ENCODE measurements around the gene ZHX3.
"Not testable (repeated sequence)": the region's sequence is repeated elsewhere in the genome, so short reads cannot be mapped to it uniquely, and the experiment has no call there.

ZHX3 gene

DNA sequence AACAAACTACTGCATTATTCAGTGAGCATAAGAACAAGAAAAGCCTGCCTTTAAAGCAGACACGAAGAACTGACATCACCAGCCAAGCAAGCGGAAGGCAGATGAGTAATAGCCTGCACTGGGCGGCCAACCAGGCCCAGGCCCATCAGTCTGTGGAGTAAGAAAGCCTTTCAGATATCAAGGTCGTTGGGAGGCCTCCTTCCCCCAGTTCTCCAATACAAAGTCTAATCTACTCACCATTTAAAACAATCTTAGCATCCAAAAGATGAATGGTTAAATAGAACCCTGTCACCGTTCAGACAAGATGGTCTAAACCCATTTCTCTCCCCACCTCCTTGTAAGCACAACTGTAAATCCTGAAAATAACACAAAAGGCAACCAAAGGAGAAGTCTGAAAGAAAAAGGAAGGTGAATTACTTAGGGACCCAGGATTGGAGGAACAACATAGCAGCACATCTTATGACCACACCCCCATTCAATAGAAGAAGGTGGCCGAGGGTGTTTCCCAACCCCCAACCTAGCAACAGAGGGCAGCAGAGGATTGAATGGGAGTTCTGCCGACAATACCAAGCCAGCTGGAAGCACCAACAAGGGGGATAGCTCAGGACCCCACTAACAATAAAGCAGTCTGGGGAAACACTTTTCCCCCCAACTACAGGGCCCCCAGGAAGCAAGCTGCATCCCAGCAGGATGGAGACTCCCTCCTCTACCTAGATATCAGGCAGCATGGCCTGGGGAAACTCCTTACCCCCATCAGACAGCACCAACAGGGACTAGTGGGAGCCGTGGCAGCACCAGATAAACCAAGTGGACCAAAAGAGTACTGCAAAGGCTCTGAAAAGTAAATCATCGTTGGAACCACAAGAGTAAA is 67.9 kb downstream of the ZHX3 start:
- TF ChIP-seq, protein P1, sequence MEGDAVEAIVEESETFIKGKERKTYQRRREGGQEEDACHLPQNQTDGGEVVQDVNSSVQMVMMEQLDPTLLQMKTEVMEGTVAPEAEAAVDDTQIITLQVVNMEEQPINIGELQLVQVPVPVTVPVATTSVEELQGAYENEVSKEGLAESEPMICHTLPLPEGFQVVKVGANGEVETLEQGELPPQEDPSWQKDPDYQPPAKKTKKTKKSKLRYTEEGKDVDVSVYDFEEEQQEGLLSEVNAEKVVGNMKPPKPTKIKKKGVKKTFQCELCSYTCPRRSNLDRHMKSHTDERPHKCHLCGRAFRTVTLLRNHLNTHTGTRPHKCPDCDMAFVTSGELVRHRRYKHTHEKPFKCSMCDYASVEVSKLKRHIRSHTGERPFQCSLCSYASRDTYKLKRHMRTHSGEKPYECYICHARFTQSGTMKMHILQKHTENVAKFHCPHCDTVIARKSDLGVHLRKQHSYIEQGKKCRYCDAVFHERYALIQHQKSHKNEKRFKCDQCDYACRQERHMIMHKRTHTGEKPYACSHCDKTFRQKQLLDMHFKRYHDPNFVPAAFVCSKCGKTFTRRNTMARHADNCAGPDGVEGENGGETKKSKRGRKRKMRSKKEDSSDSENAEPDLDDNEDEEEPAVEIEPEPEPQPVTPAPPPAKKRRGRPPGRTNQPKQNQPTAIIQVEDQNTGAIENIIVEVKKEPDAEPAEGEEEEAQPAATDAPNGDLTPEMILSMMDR (IDR thresholded peaks at IDR 0.05; ENCODE audit: extremely low read depth, missing control alignments): no peak
- DNase-seq (ENCODE audit: low spot score): peak; percentile 36

DNA sequence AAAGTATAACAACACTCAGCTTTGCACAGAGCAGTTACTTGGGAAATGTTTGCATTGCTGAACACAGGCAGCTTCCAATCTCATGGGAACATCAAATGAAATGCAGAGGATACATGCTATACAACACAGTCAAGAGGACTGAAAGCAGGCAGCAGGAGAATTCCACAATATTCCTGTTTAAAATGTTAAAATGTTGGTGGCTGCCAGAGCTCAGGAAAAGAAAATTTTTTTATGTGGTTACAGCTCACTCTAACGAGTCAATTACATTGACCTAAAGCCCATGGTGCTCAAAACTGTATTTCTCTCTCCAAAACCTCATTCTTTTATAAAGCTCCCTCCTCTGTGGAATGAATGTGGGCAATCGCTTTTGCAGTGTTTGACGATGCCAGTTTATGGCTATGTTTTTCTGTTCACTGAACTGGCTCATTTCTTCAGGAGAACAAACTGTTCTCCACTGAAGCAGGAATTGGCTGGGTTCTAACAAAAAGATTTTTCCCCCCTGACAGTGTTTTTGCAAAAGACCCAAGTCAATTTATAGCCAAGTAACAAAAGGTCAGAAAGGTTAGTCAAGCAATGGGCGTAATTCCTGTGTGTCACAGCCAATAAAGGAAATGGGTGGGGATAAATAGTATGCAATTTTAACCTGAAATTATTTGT is 69.0 kb downstream of the ZHX3 start:
- no peak for DNase-seq (ENCODE audit: low spot score)
- TF ChIP-seq, protein P1 (IDR thresholded peaks at IDR 0.05; ENCODE audit: extremely low read depth, missing control alignments): no peak

GRCh38 chr20:41247523-41248367 is 69.8 kb downstream of the ZHX3 start:
- TF ChIP-seq, protein P1 (IDR thresholded peaks at IDR 0.05; ENCODE audit: extremely low read depth, missing control alignments): no peak
- DNase-seq (ENCODE audit: low spot score): no peak

GRCh38 chr20:41245086-41245707 is 72.3 kb downstream of the ZHX3 start:
- no peak for DNase-seq (ENCODE audit: low spot score)
- TF ChIP-seq, protein P1 (IDR thresholded peaks at IDR 0.05; ENCODE audit: extremely low read depth, missing control alignments): no peak

DNA sequence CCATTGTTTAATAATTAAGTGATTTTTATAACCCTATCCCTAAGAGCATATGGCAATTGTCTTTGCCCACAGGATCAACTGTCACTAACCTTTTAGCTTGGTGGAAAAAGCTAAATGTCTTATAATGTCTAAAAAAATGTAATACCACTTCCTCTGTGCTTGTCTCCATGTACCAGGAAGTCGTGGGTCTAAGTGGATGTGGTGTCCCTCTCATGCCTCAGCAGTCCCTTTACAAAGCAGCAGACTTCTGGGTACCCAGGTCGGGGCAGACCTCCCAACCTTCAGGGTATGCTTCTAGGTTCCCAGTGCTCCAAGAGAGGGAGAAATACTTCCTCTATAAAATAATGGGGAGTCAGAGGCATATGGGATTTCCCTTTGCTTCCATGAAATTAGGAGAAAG is 74.7 kb downstream of the ZHX3 start:
- TF ChIP-seq, protein P1 (IDR thresholded peaks at IDR 0.05; ENCODE audit: extremely low read depth, missing control alignments): no peak
- no peak for DNase-seq (ENCODE audit: low spot score)

DNA sequence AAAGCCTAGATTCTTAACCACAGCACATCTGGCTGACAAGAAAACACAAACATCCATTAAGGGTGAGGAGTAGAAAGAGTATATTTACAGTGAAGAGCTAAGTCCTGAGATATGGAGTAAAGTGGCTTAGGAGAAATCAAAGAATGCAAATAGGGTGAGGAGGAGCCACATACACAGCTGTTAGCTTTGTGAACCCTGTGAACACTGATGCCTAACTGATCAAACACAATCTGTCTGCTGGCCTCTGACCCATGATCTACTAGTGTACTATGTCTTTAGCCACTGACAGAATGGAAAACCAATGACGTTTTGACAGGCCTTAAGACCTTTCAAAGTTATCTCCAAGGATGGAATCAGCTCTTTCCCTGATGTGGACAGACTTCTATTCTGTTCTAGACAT is 75.2 kb downstream of the ZHX3 start:
- DNase-seq (ENCODE audit: low spot score): no peak
- TF ChIP-seq, protein P1 (IDR thresholded peaks at IDR 0.05; ENCODE audit: extremely low read depth, missing control alignments): no peak

DNA sequence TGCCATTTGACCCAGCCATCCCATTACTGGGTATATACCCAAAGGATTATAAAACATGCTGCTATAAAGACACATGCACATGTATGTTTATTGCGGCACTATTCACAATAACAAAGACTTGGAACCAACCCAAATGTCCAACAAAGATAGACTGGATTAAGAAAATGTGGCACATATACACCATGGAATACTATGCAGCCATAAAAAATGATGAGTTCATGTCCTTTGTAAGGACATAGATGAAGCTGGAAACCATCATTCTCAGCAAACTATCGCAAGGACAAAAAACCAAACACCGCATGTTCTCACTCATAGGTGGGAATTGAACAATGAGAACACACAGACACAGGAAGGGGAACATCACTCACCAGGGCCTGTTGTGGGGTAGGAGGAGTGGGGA is 80.3 kb downstream of the ZHX3 start:
- not testable (repeated sequence) for DNase-seq (ENCODE audit: low spot score)

GRCh38 chr20:41236818-41237217 is 80.7 kb downstream of the ZHX3 start:
- not testable (repeated sequence) for DNase-seq (ENCODE audit: low spot score)

Measured in GM20000 (cell line).